ENCODE results near the gene TOB2.

TOB2 gene

GRCh38 chr22:41446639-41447434, at the start of gene TOB2:
Gene TOB2, minus strand, starts transcription at chr22:41446801. Its CDS starts 9,456 bp downstream, at chr22:41437345.
- DNase-seq: peak; percentile 67

- DNase-seq: no peak
Observed at GRCh38 chr22:41491374-41492100, 44.9 kb upstream of the TOB2 start.

GRCh38 chr22:41488596-41489385, 42.2 kb upstream of the TOB2 start:
- no peak for DNase-seq

GRCh38 chr22:41488076-41488475, 41.5 kb upstream of the TOB2 start:
- DNase-seq: no peak

DNA sequence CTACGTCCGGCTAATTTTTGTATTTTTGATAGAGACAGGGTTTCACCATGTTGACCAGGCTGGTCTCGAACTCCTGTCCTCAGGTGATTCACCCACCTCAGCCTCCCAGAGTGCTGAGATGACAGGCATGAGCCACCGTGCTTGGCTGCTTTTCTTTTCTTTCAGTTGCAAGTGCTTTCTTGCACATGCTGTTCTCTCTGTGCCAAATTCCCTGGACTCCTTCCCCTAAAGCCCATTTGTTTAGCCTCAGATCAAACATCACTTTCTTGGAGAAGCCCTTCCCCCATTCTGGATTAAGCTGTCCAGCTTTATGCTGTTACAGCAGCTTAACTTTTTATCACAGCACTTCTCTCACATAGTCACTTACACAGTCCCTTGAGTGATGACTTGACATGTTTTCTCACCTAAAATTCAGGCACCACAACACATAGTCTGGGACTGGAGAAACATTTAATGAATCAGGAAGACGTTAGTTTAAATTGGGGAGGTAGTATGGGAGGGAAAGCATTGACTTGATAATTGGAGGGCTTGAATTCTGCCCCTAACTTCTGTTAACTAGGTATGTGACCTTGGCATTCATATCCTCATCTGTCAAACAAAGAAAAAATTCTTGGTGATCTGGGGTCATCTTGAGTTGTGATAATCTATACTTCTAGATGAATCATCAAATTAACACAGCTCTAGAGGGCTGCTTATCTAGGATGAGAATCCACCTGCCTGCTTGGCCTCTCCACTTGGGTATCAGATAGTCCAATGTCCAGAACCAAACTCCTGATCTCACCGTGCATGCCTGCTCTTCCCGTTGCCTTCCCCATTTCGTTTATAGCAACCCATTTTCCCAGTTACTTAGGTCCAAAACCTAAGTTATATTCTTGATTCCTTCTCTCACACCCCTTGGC, 40.7 kb upstream of the TOB2 start:
- DNase-seq: no peak

GRCh38 chr22:41485033-41485432, 38.4 kb upstream of the TOB2 start:
- no peak for DNase-seq

DNA sequence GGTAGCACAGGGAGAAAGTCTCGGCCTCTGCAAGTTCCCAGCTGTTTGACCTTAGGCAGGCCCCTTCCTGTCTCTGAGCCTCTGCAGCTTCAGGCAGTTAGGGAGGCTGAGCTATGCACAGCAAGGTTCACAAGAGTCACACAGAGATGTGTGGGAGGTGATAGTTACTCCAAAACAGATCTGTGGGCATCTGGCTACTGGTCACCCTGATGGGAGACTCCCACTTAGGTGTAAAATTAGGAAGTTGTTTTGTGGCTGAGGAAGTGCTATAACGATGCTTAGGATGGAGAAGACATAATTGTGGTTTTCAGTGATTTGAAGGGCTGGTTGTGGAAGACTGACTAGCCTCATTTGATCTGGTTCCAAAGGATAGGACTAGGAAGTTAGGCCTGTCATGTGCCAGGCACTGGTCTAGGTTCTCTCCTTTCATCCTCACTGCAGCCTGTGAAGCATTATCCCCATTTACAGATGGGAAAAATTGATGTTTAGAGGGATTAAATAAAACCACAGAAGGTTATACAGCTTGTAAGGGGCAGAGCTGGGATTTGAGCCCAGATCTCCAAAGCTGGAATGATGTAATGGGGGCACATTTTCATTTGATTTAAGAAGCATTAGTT, 35.8 kb upstream of the TOB2 start:
- no peak for DNase-seq

DNA sequence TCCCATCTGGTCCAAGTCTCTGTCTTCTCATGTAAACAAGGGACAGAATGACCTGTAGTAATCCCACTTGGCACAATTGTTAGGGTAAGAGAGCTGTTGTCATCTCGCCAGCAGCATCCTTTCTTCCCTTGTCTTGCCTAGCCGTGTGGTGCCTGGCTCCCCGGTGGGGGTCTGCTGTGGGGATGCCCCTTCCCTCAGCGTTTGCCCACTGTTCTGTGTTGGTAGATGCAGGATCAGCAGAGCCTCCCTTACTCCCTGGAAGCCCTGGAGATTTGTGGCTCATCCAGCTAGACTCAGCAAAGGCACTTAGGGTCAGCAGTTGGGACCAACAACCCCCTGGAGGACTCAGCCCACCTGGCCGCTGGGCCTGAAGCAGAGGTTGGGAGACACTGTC, 35.3 kb upstream of the TOB2 start:
- DNase-seq: no peak

DNA sequence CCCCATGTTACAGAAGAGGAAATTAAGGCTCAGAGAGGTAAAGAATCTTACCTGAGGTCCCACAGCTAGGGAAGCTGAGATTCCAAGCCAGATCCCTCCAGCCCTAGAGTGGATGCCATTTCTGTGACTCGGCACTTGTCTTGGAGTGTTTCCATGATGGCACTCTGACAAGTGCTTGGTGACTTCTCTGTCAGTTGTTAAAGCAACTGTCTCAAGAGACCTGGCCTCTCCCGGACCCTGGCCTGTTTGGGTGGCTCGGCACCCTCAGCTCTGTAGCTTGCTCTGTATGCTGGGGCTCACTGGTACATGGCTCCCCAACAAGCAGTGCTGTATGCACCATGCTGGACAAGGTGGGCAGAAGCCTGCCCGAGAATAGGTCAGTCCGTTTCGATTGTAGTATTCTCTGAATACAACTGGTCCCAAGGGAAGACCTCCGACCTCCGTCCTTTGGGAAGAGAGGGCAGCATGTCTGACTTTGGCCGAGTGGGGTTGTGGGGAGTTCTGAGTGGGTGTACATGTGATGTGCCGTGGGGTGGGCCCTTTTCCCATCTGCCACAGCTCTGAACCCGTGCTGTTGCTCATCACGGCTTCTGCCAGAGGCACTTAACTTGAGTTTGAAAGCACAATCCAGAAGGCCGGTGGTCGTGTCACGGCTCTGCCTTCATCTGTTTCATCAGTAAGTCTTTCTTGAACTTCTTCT, 34.7 kb upstream of the TOB2 start:
- no peak for DNase-seq

DNA sequence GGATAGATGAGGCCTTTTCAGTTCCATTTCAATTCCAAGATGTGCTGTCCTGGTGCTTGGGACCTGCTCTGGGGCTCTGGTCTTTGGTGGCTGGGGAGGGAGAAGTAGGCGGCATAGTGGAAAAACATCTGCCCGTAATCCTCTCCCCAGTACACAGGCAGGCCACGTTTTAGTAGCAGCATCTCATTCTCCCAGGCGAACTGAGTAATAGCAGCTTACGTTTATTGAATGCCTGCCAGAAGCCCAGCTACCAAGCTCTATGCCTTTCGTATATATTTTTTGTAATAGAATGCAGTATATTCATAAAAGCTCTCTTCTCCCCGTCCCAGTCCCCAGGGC, 33.8 kb upstream of the TOB2 start:
- no peak for DNase-seq

- DNase-seq: peak; percentile 9
Observed at GRCh38 chr22:41479671-41480396, 33.2 kb upstream of the TOB2 start.

GRCh38 chr22:41478891-41479521, 32.4 kb upstream of the TOB2 start:
- DNase-seq: no peak

GRCh38 chr22:41478473-41478872, 31.9 kb upstream of the TOB2 start:
- DNase-seq: no peak

DNA sequence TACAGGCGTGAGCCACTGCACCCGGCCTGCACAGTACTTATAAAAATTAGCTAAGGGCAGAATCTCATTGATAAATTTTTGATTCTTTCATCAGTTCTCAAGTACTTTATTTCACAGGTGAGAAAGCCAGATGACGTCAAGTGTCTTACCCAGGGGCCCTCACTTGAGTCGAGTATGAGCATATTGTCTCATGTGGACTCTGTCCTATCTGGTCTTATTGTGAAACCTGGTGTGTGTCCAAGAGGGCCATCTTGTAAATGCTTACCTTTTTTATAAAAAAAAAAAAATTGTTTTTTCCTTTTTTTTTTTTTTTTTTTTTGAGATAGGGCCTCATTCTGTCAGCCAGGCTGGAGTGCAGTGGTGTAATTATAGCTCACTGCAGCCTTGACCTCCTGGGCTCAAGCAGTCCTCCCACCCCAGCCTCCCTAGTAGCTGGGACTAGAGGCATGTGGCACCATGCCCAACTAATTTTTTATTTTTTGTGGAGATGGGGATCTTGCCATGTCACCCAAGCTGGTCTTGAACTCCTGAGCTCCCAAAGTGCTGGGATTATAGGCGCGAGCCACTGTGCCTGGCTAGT, 28.4 kb upstream of the TOB2 start:
- DNase-seq: no peak

DNA sequence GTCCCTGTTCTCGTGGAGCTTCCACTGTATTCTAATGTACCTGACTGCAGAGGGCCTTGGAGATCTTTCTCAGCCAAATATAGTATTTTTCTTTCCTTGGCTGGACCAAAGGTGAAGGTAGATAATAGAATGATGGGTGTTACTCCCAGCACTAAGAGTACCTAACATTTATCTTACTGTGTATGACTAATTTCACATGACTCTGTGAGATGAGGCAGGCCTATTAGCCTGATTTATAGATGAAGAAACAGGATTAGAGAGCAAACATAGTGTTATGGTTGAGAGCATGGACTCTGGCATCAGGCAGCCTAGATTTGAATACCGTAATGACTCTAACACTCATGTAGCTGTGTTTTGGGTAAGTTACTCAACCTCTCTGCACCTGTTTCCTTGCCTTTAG, 25.0 kb upstream of the TOB2 start:
- no peak for DNase-seq

GRCh38 chr22:41470886-41471285, 24.3 kb upstream of the TOB2 start:
- DNase-seq: no peak

DNA sequence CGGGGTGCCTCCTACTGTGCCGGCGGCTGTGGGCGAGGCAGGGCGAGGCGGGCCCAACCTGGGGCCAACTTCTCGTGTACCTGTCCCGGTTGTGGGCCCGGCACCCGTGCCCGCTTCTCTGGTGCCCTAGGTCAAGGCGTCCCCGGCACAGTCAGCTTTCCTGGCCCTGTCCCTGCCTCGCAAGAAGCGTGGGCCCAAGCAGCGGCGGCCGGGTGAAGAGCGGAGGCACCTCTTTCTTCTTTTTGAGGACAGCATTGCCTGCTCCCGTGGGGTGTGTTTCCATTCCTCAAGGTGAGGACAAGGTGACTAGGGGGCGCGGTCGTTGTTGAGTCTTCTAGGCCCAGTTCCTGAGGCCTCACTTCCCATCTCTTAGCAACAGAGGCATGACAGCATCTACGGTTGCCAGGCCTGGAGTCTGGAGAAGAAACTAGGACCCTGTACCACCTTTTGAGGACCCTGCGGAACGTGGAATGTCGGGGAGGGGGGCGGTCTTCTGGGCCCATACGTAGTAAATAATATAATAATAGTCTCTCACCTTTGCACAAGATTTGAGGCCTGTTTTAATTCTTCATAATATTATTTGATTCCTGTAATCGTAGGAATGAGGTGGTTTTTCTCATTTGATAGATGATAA, 22.7 kb upstream of the TOB2 start:
- no peak for DNase-seq

DNA sequence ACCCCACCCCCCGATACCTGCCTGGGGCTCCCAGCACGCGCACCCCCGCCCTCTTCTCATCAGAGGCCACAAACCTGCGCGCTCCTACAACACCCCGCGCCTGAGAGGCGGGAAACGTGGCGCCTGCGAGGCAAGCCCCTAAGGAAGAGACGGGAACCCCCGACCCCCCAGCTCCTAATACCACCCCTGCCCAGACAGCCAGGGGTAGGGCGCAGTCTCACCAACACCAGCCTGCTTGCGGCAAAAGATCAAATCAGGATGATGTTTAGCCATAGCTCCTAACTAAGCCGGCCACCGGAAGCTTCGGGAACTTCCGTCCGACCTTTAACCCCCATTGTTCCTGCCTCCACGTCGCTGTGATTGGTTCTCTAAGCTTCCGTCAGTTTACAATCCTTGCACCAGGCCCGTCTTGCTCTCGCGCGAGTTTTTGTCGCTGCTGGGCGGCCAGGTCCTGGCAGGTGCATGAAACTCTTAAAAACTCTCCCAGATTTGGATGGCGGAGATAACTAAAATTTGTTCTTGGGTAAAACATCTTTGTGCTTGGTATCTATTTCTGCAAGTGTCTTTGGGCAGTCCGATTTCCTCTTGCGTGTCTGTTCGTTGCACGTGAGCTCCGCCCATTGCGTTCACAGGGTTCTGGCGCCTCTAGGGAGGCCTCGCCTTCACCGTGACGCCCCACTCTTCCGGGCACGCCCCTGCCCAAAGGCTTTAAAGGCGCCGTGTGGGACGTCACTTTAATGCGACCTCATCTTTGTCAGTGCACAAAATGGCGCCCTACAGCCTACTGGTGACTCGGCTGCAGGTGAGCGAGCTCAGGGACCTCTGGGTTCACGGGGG, 22.0 kb upstream of the TOB2 start, which contains the start of the genes ACO2 and PHF5A:
Gene ACO2, plus strand, starts transcription at position 737 of the 837 bp plus-strand sequence. Its CDS starts 30 bp downstream, at position 767.
Gene PHF5A, minus strand, starts transcription at position 312 of the 837 bp plus-strand sequence. Its CDS starts 39 bp downstream, at position 273.
- peak; percentile 99 for DNase-seq

All from NCI-H2227 treated with DMSO at 0.1 percent for 48 hours (cell line).